ENCODE measurements around the gene IRX4. TPM values are rescaled to one million over a fixed set of nuclear protein-coding genes. Genes with fewer than 3 reads are reported as not detected.

Gene IRX4
- total RNA-seq, 1 experiment from 2014 or later: 16.5 TPM

DNA sequence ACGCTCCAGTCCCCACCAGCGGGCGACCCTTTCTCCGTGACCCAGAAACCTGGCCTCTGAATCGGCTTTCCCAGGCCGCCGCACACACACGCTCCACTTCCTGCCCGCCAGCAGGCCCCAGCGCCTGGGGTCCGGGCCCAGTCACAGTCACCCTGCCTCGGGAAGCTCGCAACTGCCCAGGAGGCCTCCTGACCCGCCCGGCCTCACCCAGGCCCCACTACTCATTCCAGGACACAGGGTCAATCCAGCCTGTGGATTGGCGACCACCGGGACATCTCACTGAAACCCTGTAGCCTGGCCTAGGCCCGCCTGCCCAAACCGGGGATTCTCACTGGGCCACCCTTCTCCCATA, 2.7 kb upstream of the IRX4 start:
- Histone ChIP-seq H4K20me1 (ENCODE audit: insufficient read depth) (no peaks in the 10 kb centered on the region), H3K9ac (ENCODE audit: low read length) (no peak overlapping the region), H3K4me1 (ENCODE audit: control insufficient read depth in 1 of 2, insufficient read depth in 2 of 2, low read length in 2 of 2) (peaks cover 10 to 26% of the 10 kb centered on the region in 2 experiments), H3K9me2 (ENCODE audit: insufficient read depth) (no peaks in the 10 kb centered on the region), H3K36me3 (ENCODE audit: control insufficient read depth in 1 of 2, insufficient read depth in 2 of 2, low read length in 2 of 2) (no peaks in the 10 kb centered on the region), H3K27me3 (ENCODE audit: insufficient read depth, low read length) (no peaks in the 10 kb centered on the region), H3K9me3 (ENCODE audit: control insufficient read depth in 1 of 2, insufficient read depth in 1 of 2, low read depth in 1 of 2, low read length in 2 of 2) (no peaks in the 10 kb centered on the region), H3K79me2 (ENCODE audit: insufficient read depth, low read length) (no peaks in the 10 kb centered on the region), H3K27ac (ENCODE audit: low read depth, low read length) (no peak overlapping the region), H3K4me2 (ENCODE audit: low read length) (no peak overlapping the region), H3K4me3 (replicated peaks in 1 of 2; ENCODE audit: low read depth in 1 of 2, low read length in 2 of 2) (no peak overlapping the region), H2AFZ (ENCODE audit: low read depth, low read length, poor library complexity, severe bottlenecking) (no peak overlapping the region)
- ChIA-PET POLR2A (no interaction called here), RAD21 (ENCODE audit: low non-redundant PET in 1 of 2, low total read pairs in 2 of 2, uncharacterized antibody in 2 of 2, unreplicated experiment in 2 of 2) (no interaction called here), CTCF (no interaction called here)
- ATAC-seq: no peak
- no TSS peak for BruUV-seq (replicated peaks)
- no peak for DNase-seq (ENCODE audit: low read depth, low spot score)
- TF ChIP-seq, protein P1, sequence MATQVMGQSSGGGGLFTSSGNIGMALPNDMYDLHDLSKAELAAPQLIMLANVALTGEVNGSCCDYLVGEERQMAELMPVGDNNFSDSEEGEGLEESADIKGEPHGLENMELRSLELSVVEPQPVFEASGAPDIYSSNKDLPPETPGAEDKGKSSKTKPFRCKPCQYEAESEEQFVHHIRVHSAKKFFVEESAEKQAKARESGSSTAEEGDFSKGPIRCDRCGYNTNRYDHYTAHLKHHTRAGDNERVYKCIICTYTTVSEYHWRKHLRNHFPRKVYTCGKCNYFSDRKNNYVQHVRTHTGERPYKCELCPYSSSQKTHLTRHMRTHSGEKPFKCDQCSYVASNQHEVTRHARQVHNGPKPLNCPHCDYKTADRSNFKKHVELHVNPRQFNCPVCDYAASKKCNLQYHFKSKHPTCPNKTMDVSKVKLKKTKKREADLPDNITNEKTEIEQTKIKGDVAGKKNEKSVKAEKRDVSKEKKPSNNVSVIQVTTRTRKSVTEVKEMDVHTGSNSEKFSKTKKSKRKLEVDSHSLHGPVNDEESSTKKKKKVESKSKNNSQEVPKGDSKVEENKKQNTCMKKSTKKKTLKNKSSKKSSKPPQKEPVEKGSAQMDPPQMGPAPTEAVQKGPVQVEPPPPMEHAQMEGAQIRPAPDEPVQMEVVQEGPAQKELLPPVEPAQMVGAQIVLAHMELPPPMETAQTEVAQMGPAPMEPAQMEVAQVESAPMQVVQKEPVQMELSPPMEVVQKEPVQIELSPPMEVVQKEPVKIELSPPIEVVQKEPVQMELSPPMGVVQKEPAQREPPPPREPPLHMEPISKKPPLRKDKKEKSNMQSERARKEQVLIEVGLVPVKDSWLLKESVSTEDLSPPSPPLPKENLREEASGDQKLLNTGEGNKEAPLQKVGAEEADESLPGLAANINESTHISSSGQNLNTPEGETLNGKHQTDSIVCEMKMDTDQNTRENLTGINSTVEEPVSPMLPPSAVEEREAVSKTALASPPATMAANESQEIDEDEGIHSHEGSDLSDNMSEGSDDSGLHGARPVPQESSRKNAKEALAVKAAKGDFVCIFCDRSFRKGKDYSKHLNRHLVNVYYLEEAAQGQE (IDR thresholded peaks at IDR 0.05; ENCODE audit: low read depth): no peak
- TF ChIP-seq EZH2 (IDR thresholded peaks at IDR 0.05) (no peak), CBX3 (IDR thresholded peaks at IDR 0.05; ENCODE audit: low read depth) (no peak), POLR2A (IDR thresholded peaks at IDR 0.05; ENCODE audit: borderline replicate concordance, extremely low read depth, insufficient read depth, insufficient read length) (no peak), ZFX (IDR thresholded peaks at IDR 0.05) (no peak), YY1 (IDR thresholded peaks at IDR 0.05; ENCODE audit: extremely low read depth, insufficient replicate concordance, low read depth, low read length) (no peak), SIN3A (IDR thresholded peaks at IDR 0.05; ENCODE audit: low read depth) (no peak), POLR2AphosphoS5 (IDR thresholded peaks at IDR 0.05; ENCODE audit: low read depth, low read length) (no peak), JUND (IDR thresholded peaks at IDR 0.05) (no peak), SP1 (IDR thresholded peaks at IDR 0.05; ENCODE audit: low read depth) (no peak)
- TF ChIP-seq, protein P2, sequence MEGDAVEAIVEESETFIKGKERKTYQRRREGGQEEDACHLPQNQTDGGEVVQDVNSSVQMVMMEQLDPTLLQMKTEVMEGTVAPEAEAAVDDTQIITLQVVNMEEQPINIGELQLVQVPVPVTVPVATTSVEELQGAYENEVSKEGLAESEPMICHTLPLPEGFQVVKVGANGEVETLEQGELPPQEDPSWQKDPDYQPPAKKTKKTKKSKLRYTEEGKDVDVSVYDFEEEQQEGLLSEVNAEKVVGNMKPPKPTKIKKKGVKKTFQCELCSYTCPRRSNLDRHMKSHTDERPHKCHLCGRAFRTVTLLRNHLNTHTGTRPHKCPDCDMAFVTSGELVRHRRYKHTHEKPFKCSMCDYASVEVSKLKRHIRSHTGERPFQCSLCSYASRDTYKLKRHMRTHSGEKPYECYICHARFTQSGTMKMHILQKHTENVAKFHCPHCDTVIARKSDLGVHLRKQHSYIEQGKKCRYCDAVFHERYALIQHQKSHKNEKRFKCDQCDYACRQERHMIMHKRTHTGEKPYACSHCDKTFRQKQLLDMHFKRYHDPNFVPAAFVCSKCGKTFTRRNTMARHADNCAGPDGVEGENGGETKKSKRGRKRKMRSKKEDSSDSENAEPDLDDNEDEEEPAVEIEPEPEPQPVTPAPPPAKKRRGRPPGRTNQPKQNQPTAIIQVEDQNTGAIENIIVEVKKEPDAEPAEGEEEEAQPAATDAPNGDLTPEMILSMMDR (IDR thresholded peaks at IDR 0.05 in 2 of 3, conservative IDR thresholded peaks at IDR 0.05 in 1 of 3; ENCODE audit: borderline replicate concordance in 1 of 3, insufficient read depth in 1 of 3, low read depth in 2 of 3, low read length in 2 of 3): no peak
- intact Hi-C loops (cut with micrococcal nuclease): loop anchor here (10.0 kb wide), 1 partner anchor 129 kb away; no protein-coding TSS in a partner anchor

Measured in HCT116 (cell line).